BE2C (cell line): ENCODE results near the gene KIAA0825.

Experiments used
- DNase-seq: peaks from one replicate; pipeline ENCODE4 v3.0.0-alpha.2; 2020
- H3K27me3 ChIP-seq: fragments of 250-450 bp; sonication (Bioruptor Pico); 2 replicates; pipeline ENCODE4 v1.5.1; 2020; ENCODE audit warnings: mild to moderate bottlenecking
- H3K36me3 ChIP-seq: fragments of 250-450 bp; sonication (Bioruptor Pico); 2 replicates; pipeline ENCODE4 v1.5.1; 2020; ENCODE audit warnings: mild to moderate bottlenecking
- H3K4me1 ChIP-seq: fragments of 250-450 bp; sonication (Bioruptor Pico); 2 replicates; pipeline ENCODE4 v1.5.1; 2020
- H3K4me3 ChIP-seq: 2 replicates; pipeline ENCODE4 v1.5.1; 2011; ENCODE audit warnings: low read depth, low read length
- H3K9me3 ChIP-seq: fragments of 250-450 bp; sonication (Bioruptor Pico); 2 replicates; pipeline ENCODE4 v1.5.1; 2020
- CTCF ChIP-seq: IDR thresholded peaks from 2 replicates; pipeline ENCODE4 v1.5.1; 2012; ENCODE audit warnings: mild to moderate bottlenecking, low read depth, low read length

The KIAA0825 gene

GRCh38 chr5:94243612-94244011 is 374.8 kb downstream of the KIAA0825 start:
- no peak overlapping the region for H3K4me3 ChIP-seq
- no peaks in the 10 kb centered on the region for H3K36me3 ChIP-seq
- H3K4me1 ChIP-seq, result peaks cover 4% of the 10 kb centered on the region; the same call in 1 of the 2 replicates
- no peak for DNase-seq
- H3K9me3 ChIP-seq, result no peaks in the 10 kb centered on the region
- H3K27me3 ChIP-seq, result no peaks in the 10 kb centered on the region
- no peak for TF ChIP-seq CTCF

- no peaks in the 10 kb centered on the region for H3K9me3 ChIP-seq
- peak; percentile 36 for DNase-seq
- no peak for TF ChIP-seq CTCF
- no peaks in the 10 kb centered on the region for H3K36me3 ChIP-seq
- H3K27me3 ChIP-seq, result no peaks in the 10 kb centered on the region
- peaks cover 4% of the 10 kb centered on the region; the same call in 1 of the 2 replicates for H3K4me1 ChIP-seq
- H3K4me3 ChIP-seq, result 0 out of 2 replicates have a peak overlapping the region, but pooled peaks have one; percentile 12
These were observed 377.3 kb downstream of the KIAA0825 start for GRCh38 chr5:94240993-94241651.

- Histone ChIP-seq H3K36me3 (no peaks in the 10 kb centered on the region), H3K4me1 (peaks cover 4% of the 10 kb centered on the region; the same call in 1 of the 2 replicates), H3K9me3 (no peaks in the 10 kb centered on the region), H3K4me3 (0 out of 2 replicates have a peak overlapping the region, but pooled peaks have one; percentile 12), H3K27me3 (no peaks in the 10 kb centered on the region)
- DNase-seq, result peak; percentile 54
- TF ChIP-seq CTCF, result no peak
These were observed 377.8 kb downstream of the KIAA0825 start for GRCh38 chr5:94240596-94240992.

- H3K9me3 ChIP-seq, result no peaks in the 10 kb centered on the region
- H3K4me1 ChIP-seq, result peaks cover 4% of the 10 kb centered on the region; the same call in 1 of the 2 replicates
- no peak overlapping the region for H3K4me3 ChIP-seq
- H3K36me3 ChIP-seq, result no peaks in the 10 kb centered on the region
- no peak for TF ChIP-seq CTCF
- no peak for DNase-seq
- H3K27me3 ChIP-seq, result no peaks in the 10 kb centered on the region
These were observed 378.3 kb downstream of the KIAA0825 start for GRCh38 chr5:94240134-94240533.

GRCh38 chr5:94239266-94239665 is 379.1 kb downstream of the KIAA0825 start:
- no peak for DNase-seq
- no peaks in the 10 kb centered on the region for H3K9me3 ChIP-seq
- no peaks in the 10 kb centered on the region for H3K36me3 ChIP-seq
- TF ChIP-seq CTCF, result no peak
- no peak overlapping the region for H3K4me3 ChIP-seq
- peaks cover 4% of the 10 kb centered on the region; the same call in 1 of the 2 replicates for H3K4me1 ChIP-seq
- no peaks in the 10 kb centered on the region for H3K27me3 ChIP-seq

- TF ChIP-seq CTCF, result no peak
- H3K4me3 ChIP-seq, result no peak overlapping the region
These were observed 383.4 kb downstream of the KIAA0825 start for GRCh38 chr5:94234987-94235386.

More at GRCh38 chr5:94234987-94235386, 383.4 kb downstream of the KIAA0825 start:
- no peak for DNase-seq
- Histone ChIP-seq H3K4me1 (no peaks in the 10 kb centered on the region), H3K9me3 (no peaks in the 10 kb centered on the region), H3K27me3 (no peaks in the 10 kb centered on the region), H3K36me3 (no peaks in the 10 kb centered on the region)
